Esophagus squamous epithelium (tissue), 5 donors: ENCODE measurements around the gene SP8. TPM values are rescaled to one million over a fixed set of nuclear protein-coding genes. Genes with fewer than 3 reads are reported as not detected.

Experiments
- DNase-seq: peaks from one replicate; lab custom pipeline; 2025; lab: John Stamatoyannopoulos, UW
- H3K27ac ChIP-seq, 4 donors: fragments of 200-600 bp; sonication (generic); one replicate each; pipeline ENCODE4 v1.5.1; 2016 to 2019; ENCODE audit warnings: mild to moderate bottlenecking in 1 of 4
- H3K27me3 ChIP-seq, 4 donors: fragments of 200-600 bp; sonication (generic); 1 replicate in 3 of 4; 2 replicates in 1 of 4; pipeline versions ENCODE4 v1.5.1 to v1.6.0; 2017 to 2021; ENCODE audit warnings: antibody characterized with exemption in 1 of 4
- H3K36me3 ChIP-seq, 3 donors: fragments of 200-600 bp; sonication (generic); one replicate each; pipeline ENCODE4 v1.5.1; 2016 to 2019
- H3K4me1 ChIP-seq, 3 donors: fragments of 200-600 bp; sonication (generic); one replicate each; pipeline ENCODE4 v1.5.1; 2017 to 2019
- H3K4me3 ChIP-seq, 4 donors: fragments of 200-600 bp; sonication (generic); 1 replicate in 3 of 4; 2 replicates in 1 of 4; pipeline ENCODE4 v1.5.1; 2016 to 2019; ENCODE audit warnings: mild to moderate bottlenecking in 2 of 4, moderate library complexity in 1 of 4
- H3K9me3 ChIP-seq, 3 donors: fragments of 200-600 bp; sonication (generic); one replicate each; pipeline ENCODE4 v1.5.1; 2016 to 2019
- POLR2A ChIP-seq, 4 donors: fragments of 450-650 bp; IDR thresholded peaks; one replicate each; pipeline ENCODE4 v1.6.1; 2017; ENCODE audit warnings: antibody characterized with exemption in 4 of 4, mild to moderate bottlenecking in 4 of 4, moderate library complexity in 3 of 4
- WGBS, 2 donors: methylation state at CpG; one replicate each; pipeline ENCODE4 v1.1.5; 2018; 5-methylcytosine and 5-hydroxymethylcytosine counted together
- intact Hi-C: fragments of 100-400 bp; cut with DNase I; formaldehyde crosslinking; loops from one replicate; pipeline ENCODE4 v1.15.0; 2022
- total RNA-seq, 4 donors: library from RNA; depleted of rRNA; stranded (reverse); fragments of >200 nt; gene quantifications; one replicate each; pipeline ENCODE4 v1.1.0, GENCODE V29; 2016
- TF ChIP-seq, protein P1 (sequence below), 6 experiments: fragments of 450-650 bp in 4 of 6; fragments of 200-600 bp in 2 of 6; sonication (generic) in 2 of 6; IDR thresholded peaks; one replicate each; pipeline ENCODE4 v1.5.1; 2016 to 2019; ENCODE audit warnings: antibody characterized with exemption in 6 of 6, mild to moderate bottlenecking in 4 of 6, moderate library complexity in 4 of 6
- donor health status: DM: yes; HTN: yes; CAD: no.

SP8 gene
- total RNA-seq, 4 donors from 2014 or later = not detected

DNA sequence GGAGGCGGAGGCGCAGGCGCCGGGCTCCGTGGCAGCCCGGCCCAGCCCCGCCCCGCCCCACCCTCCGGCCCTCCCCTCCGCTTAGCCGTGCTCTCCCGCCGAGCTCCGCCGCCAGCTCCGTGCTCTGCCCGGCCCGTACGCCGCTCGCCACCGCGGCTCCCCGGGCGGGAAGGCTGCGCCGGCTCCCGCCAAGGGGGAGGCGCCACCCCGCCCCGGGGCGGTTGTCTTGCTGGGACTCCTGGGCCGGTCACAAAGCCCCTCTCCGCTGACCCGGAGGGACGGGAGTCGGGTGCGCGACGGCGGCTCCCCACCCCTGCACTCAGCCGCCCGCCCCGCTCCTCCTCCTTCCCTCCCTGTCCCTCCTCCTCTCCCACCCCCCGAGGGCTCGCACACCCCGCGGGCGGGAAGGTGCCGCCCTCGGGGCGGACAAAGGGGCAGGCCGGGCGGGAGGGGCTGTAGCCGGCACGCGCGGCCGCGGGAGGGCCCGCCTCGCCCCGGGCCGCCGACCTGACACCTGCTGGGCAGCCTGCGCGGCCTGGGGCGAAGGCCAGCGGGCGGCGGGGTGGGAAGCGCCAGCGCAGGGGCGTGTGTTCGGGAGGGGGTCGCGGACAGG is 11.5 kb upstream of the SP8 start:
- intact Hi-C loops = no loop called here
- TF ChIP-seq, protein P1, sequence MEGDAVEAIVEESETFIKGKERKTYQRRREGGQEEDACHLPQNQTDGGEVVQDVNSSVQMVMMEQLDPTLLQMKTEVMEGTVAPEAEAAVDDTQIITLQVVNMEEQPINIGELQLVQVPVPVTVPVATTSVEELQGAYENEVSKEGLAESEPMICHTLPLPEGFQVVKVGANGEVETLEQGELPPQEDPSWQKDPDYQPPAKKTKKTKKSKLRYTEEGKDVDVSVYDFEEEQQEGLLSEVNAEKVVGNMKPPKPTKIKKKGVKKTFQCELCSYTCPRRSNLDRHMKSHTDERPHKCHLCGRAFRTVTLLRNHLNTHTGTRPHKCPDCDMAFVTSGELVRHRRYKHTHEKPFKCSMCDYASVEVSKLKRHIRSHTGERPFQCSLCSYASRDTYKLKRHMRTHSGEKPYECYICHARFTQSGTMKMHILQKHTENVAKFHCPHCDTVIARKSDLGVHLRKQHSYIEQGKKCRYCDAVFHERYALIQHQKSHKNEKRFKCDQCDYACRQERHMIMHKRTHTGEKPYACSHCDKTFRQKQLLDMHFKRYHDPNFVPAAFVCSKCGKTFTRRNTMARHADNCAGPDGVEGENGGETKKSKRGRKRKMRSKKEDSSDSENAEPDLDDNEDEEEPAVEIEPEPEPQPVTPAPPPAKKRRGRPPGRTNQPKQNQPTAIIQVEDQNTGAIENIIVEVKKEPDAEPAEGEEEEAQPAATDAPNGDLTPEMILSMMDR (IDR thresholded peaks at IDR 0.05) = no peak
- no peak for TF ChIP-seq POLR2A (IDR thresholded peaks at IDR 0.05)
- WGBS, 2 donors = 0% methylated on average over 8 of the region's 77 CpGs; no CpG with 5 or more reads in 1 of the 2 donors
- peak overlapping the region; percentile 31 to 75 (median 50) for H3K4me3 ChIP-seq
- peaks cover 8 to 29% (median 9%) of the 10 kb centered on the region in 3 donors for H3K4me1 ChIP-seq
- no peaks in the 10 kb centered on the region for H3K9me3 ChIP-seq
- no peaks in the 10 kb centered on the region for H3K36me3 ChIP-seq
- DNase-seq = no peak
- no peak overlapping the region for H3K27ac ChIP-seq
- peaks cover 14 to 100% (median 38%) of the 10 kb centered on the region in 4 donors for H3K27me3 ChIP-seq

DNA sequence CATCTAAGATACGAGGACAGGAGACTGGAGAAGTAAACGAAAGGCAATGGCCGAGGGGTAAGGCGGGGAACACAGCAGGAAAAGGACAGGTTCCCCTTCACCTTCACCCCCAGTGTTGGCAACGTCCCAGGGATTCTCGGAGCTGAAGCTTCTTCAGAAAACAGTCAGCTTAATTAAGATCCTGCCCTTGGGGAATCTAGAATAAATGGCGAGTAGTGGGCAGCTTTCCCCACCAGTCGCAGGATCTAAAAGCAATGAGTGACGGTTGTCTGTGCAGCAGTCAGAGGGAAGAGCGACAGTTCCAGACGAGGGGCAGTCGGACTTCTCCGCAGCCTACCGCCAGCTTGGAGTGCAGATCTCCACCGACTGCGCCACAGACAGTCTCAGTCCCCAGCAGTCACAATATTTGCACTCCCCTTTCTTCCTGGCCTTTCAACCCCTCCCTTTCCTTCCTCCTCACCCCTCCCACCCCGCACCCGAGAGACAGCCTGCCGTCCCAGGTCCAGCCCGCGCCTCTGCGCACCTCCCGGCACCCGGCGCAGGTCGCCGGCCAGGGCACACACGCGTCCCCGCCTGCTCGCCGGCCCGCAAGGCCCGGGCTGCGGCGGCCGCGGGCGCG is 10.9 kb upstream of the SP8 start:
- Histone ChIP-seq H3K4me3 (peak overlapping the region; percentile 31 to 75 (median 50)), H3K4me1 (peaks cover 8 to 29% (median 9%) of the 10 kb centered on the region in 3 donors), H3K27me3 (peaks cover 14 to 100% (median 41%) of the 10 kb centered on the region in 4 donors), H3K36me3 (no peaks in the 10 kb centered on the region), H3K9me3 (no peaks in the 10 kb centered on the region), H3K27ac (no peak overlapping the region)
- intact Hi-C loops = no loop called here
- no peak for TF ChIP-seq POLR2A (IDR thresholded peaks at IDR 0.05)
- TF ChIP-seq, protein P1 (IDR thresholded peaks at IDR 0.05) = no peak
- no peak for DNase-seq
- 3% methylated on average over 12 to 17 of the region's 40 CpGs for WGBS, 2 donors

GRCh38 chr7:20797042-20797461 is 10.4 kb upstream of the SP8 start:
- Histone ChIP-seq H3K36me3 (no peaks in the 10 kb centered on the region), H3K4me1 (peaks cover 8 to 29% (median 9%) of the 10 kb centered on the region in 3 donors), H3K9me3 (no peaks in the 10 kb centered on the region), H3K27me3 (peaks cover 14 to 100% (median 43%) of the 10 kb centered on the region in 4 donors), H3K4me3 (peak overlapping the region in 3 of 4 donors; percentile 44 to 75 (median 57)), H3K27ac (no peak overlapping the region)
- no peak for TF ChIP-seq POLR2A (IDR thresholded peaks at IDR 0.05)
- TF ChIP-seq, protein P1 (IDR thresholded peaks at IDR 0.05) = no peak
- 8 to 21% methylated on average over 6 to 16 of the region's 19 CpGs for WGBS, 2 donors
- intact Hi-C loops = no loop called here
- no peak for DNase-seq

DNA sequence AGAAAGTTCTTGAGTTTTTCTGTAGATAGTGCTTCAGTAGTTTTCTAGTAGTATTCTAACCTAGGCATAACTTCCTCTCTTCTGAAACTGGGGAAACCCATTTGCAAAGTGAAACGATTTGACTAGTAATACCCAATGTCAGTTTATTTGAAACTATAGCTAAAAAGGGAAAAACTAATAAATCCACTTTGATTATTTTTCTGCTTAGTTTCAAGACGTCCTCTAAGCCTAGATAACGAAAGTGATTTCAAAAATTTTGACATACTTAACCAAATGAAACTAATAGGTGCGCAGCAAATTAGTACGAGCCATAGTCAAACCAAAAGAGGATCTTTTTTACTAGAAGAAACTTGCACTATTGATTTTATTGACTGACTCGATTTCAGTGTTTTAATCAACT is 9.8 kb upstream of the SP8 start:
- no peak overlapping the region for H3K27ac ChIP-seq
- intact Hi-C loops = no loop called here
- H3K9me3 ChIP-seq = no peaks in the 10 kb centered on the region
- 14 to 19% methylated on average over 6 of the region's 6 CpGs for WGBS, 2 donors
- no peaks in the 10 kb centered on the region for H3K36me3 ChIP-seq
- H3K4me1 ChIP-seq = peaks cover 8 to 29% (median 9%) of the 10 kb centered on the region in 3 donors
- H3K4me3 ChIP-seq = no peak overlapping the region
- DNase-seq = no peak
- peaks cover 14 to 100% (median 46%) of the 10 kb centered on the region in 4 donors for H3K27me3 ChIP-seq
- TF ChIP-seq, protein P1 (IDR thresholded peaks at IDR 0.05) = no peak
- TF ChIP-seq POLR2A (IDR thresholded peaks at IDR 0.05) = no peak

GRCh38 chr7:20795881-20796280 is 9.2 kb upstream of the SP8 start:
- Histone ChIP-seq H3K36me3 (no peaks in the 10 kb centered on the region), H3K27me3 (peaks cover 17 to 100% (median 52%) of the 10 kb centered on the region in 4 donors), H3K4me1 (peaks cover 8 to 33% (median 9%) of the 10 kb centered on the region in 3 donors), H3K9me3 (no peaks in the 10 kb centered on the region), H3K27ac (no peak overlapping the region), H3K4me3 (no peak overlapping the region)
- intact Hi-C loops = no loop called here
- 14 to 15% methylated on average over 5 of the region's 5 CpGs for WGBS, 2 donors
- TF ChIP-seq, protein P1 (IDR thresholded peaks at IDR 0.05) = no peak
- no peak for TF ChIP-seq POLR2A (IDR thresholded peaks at IDR 0.05)
- DNase-seq = no peak
